Measurements from ENCODE around the gene ARHGAP29. TPM values are rescaled to one million over a fixed set of nuclear protein-coding genes. Genes with fewer than 3 reads are reported as not detected.

The ARHGAP29 gene
- total RNA-seq, 1 donor from 2014 or later = 27.3 TPM

- TF ChIP-seq CTCF (IDR thresholded peaks at IDR 0.05) (no peak), POLR2A (IDR thresholded peaks at IDR 0.05) (no peak), POLR2AphosphoS5 (IDR thresholded peaks at IDR 0.05; ENCODE audit: insufficient read depth in 1 of 2, low read depth in 1 of 2) (no peak)
- intact Hi-C loops (cut with DNase I) = no loop called here
- H3K9me3 ChIP-seq = no peaks in the 10 kb centered on the region
These were observed 7.4 kb upstream of the ARHGAP29 start for GRCh38 chr1:94244816-94245215.

DNA sequence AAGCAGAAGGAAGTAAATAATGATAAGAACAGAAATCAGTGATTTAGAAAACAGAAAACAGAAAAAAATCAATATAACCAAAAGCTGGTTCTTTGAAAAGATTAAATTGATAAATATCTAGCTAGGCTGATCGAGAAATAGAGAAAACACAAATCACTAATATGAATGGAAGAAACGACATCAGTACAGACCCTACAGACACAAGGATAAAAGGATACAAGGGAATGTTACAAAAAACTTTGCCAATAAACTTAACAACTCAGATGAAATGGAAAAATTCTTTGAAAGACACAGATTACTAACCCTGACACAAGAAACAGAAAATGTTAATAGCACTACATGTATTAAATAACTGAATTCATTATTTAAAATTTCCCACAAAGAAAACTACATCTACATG lies 6.3 kb upstream of the ARHGAP29 start:
- Histone ChIP-seq H3K9me3 (no peaks in the 10 kb centered on the region), H3K36me3 (no peaks in the 10 kb centered on the region), H3K27me3 (no peaks in the 10 kb centered on the region), H3K27ac (no peak overlapping the region), H3K4me3 (no peak overlapping the region), H3K4me1 (peaks cover 16% of the 10 kb centered on the region)
- TF ChIP-seq CTCF (IDR thresholded peaks at IDR 0.05) (no peak), POLR2AphosphoS5 (IDR thresholded peaks at IDR 0.05; ENCODE audit: insufficient read depth in 1 of 2, low read depth in 1 of 2) (no peak), POLR2A (IDR thresholded peaks at IDR 0.05) (no peak)
- DNase-seq (ENCODE audit: extremely low spot score in 2 of 2) = no peak
- intact Hi-C loops (cut with DNase I) = no loop called here

More at GRCh38 chr1:94244816-94245215, 7.4 kb upstream of the ARHGAP29 start:
- H3K4me3 ChIP-seq = no peak overlapping the region
- H3K4me1 ChIP-seq = peaks cover 16% of the 10 kb centered on the region
- H3K27ac ChIP-seq = peak overlapping the region; percentile 83
- no peak for DNase-seq (ENCODE audit: extremely low spot score in 2 of 2)
- H3K36me3 ChIP-seq = no peaks in the 10 kb centered on the region
- no peaks in the 10 kb centered on the region for H3K27me3 ChIP-seq

- DNase-seq (ENCODE audit: extremely low spot score in 2 of 2) = no peak
- H3K9me3 ChIP-seq = no peaks in the 10 kb centered on the region
- H3K4me1 ChIP-seq = peaks cover 11% of the 10 kb centered on the region
- no peaks in the 10 kb centered on the region for H3K27me3 ChIP-seq
- H3K27ac ChIP-seq = no peak overlapping the region
- H3K36me3 ChIP-seq = no peaks in the 10 kb centered on the region
- intact Hi-C loops (cut with DNase I) = no loop called here
- H3K4me3 ChIP-seq = no peak overlapping the region
- TF ChIP-seq POLR2AphosphoS5 (IDR thresholded peaks at IDR 0.05; ENCODE audit: insufficient read depth in 1 of 2, low read depth in 1 of 2) (no peak), POLR2A (IDR thresholded peaks at IDR 0.05) (no peak), CTCF (IDR thresholded peaks at IDR 0.05) (no peak)
These were observed 3.4 kb upstream of the ARHGAP29 start for GRCh38 chr1:94240822-94241221.

DNA sequence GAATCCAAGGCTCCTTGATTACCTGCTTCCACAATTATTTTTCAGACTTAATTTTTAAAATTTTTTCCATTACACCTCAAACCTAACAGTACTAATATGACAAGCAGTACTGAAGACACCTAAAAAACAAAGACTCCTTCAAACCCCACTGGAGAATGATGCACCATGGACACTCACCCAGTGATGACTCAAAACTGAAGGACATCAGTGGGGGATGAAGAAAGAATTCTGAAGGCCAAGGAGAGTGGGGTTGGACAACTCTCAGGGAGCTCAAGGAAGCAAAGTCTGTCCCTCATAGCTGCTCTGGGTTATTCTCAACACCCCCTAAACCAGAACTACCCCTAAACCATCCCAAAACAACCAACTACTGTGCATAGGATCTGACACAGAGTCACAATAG lies 2.4 kb upstream of the ARHGAP29 start:
- no peaks in the 10 kb centered on the region for H3K9me3 ChIP-seq
- H3K4me3 ChIP-seq = no peak overlapping the region
- DNase-seq (ENCODE audit: extremely low spot score in 2 of 2) = no peak
- H3K27me3 ChIP-seq = no peaks in the 10 kb centered on the region
- H3K27ac ChIP-seq = no peak overlapping the region
- intact Hi-C loops (cut with DNase I) = loop anchor here (5.0 kb wide), 2 partner anchors 93 to 177 kb away; no protein-coding TSS in a partner anchor
- H3K4me1 ChIP-seq = peaks cover 21% of the 10 kb centered on the region
- no peaks in the 10 kb centered on the region for H3K36me3 ChIP-seq
- TF ChIP-seq POLR2A (IDR thresholded peaks at IDR 0.05) (no peak), CTCF (IDR thresholded peaks at IDR 0.05) (no peak), POLR2AphosphoS5 (IDR thresholded peaks at IDR 0.05; ENCODE audit: insufficient read depth in 1 of 2, low read depth in 1 of 2) (no peak)

- Histone ChIP-seq H3K27ac (no peak overlapping the region), H3K4me3 (no peak overlapping the region), H3K27me3 (no peaks in the 10 kb centered on the region), H3K4me1 (peaks cover 22% of the 10 kb centered on the region), H3K9me3 (no peaks in the 10 kb centered on the region), H3K36me3 (no peaks in the 10 kb centered on the region)
- intact Hi-C loops (cut with DNase I) = loop anchor here (5.0 kb wide), 2 partner anchors 93 to 177 kb away; no protein-coding TSS in a partner anchor
- TF ChIP-seq POLR2A (IDR thresholded peaks at IDR 0.05) = no peak
- no peak for TF ChIP-seq CTCF (IDR thresholded peaks at IDR 0.05)
- no peak for TF ChIP-seq POLR2AphosphoS5 (IDR thresholded peaks at IDR 0.05; ENCODE audit: insufficient read depth in 1 of 2, low read depth in 1 of 2)
- no peak for DNase-seq (ENCODE audit: extremely low spot score in 2 of 2)
These were observed 1.7 kb upstream of the ARHGAP29 start for GRCh38 chr1:94239051-94239450.

Data from vagina (tissue), 2 donors.